Measurements from ENCODE around the gene DBI. TPM values are rescaled to one million over a fixed set of nuclear protein-coding genes. Genes with fewer than 3 reads are reported as not detected.

The DBI gene
- total and polyA plus RNA-seq, 2 of the 13 experiments (the other 11 are each of a cell fraction or from before 2014, with no cell fraction given): 330 to 659 TPM

GRCh38 chr2:119367472-119368099 is 809 bp downstream of the DBI start (continued):
- TF ChIP-seq ZMYM3 (CRISPR knock-in tag; IDR thresholded peaks at IDR 0.05): no peak
- TF ChIP-seq HINFP (CRISPR knock-in tag; IDR thresholded peaks at IDR 0.05; ENCODE audit: low read depth): no peak
- 0 out of 2 replicates have a peak, but pooled peaks have one; percentile 40 for TF ChIP-seq ZNF609 (CRISPR knock-in tag; IDR thresholded peaks at IDR 0.05; ENCODE audit: borderline replicate concordance)
- no peak for TF ChIP-seq SATB2 (CRISPR knock-in tag; IDR thresholded peaks at IDR 0.05)
- no peak for TF ChIP-seq CHD2 (IDR thresholded peaks at IDR 0.05; ENCODE audit: low read depth, low read length)
- TF ChIP-seq SAFB2 (CRISPR knock-in tag; IDR thresholded peaks at IDR 0.05; ENCODE audit: borderline replicate concordance, low read depth): 0 out of 2 replicates have a peak, but pooled peaks have one; percentile 37
- TF ChIP-seq MYPOP (CRISPR knock-in tag; IDR thresholded peaks at IDR 0.05): 0 out of 2 replicates have a peak, but pooled peaks have one; percentile 9
- TF ChIP-seq CBX2 (IDR thresholded peaks at IDR 0.05; ENCODE audit: low read depth, low read length): no peak
- TF ChIP-seq CBX2 (CRISPR knock-in tag; IDR thresholded peaks at IDR 0.05; ENCODE audit: low read depth): no peak
- peak; percentile 89; the same call in 1 of the 2 replicates for TF ChIP-seq MTA1 (CRISPR knock-in tag; IDR thresholded peaks at IDR 0.05; ENCODE audit: borderline replicate concordance)
- TF ChIP-seq GFI1 (CRISPR knock-in tag; IDR thresholded peaks at IDR 0.05; ENCODE audit: borderline replicate concordance): peak; percentile 18
- no peak for TF ChIP-seq SIX4 (CRISPR knock-in tag; IDR thresholded peaks at IDR 0.05)
- TF ChIP-seq ZNF513 (CRISPR knock-in tag; conservative IDR thresholded peaks at IDR 0.05): no peak
- TF ChIP-seq NR2F1 (CRISPR knock-in tag; IDR thresholded peaks at IDR 0.05): 0 out of 4 replicates have a peak, but pooled peaks of 1 of the 2 experiments have one; percentile 3
- no peak for TF ChIP-seq XRCC5 (optimal IDR thresholded peaks at IDR 0.05; ENCODE audit: low read length)
- no peak for TF ChIP-seq ZNF883 (CRISPR knock-in tag; IDR thresholded peaks at IDR 0.05; ENCODE audit: not compliant biosample characterization)
- no peak for TF ChIP-seq ZNF274 (CRISPR knock-in tag; IDR thresholded peaks at IDR 0.05)
- TF ChIP-seq HNRNPLL (IDR thresholded peaks at IDR 0.05; ENCODE audit: low read depth, low read length, poor library complexity, severe bottlenecking): no peak

Measured in HepG2 (cell line).